ENCODE measurements around the gene WWTR1. TPM values are rescaled to one million over a fixed set of nuclear protein-coding genes. Genes with fewer than 3 reads are reported as not detected.

The WWTR1 gene
- total RNA-seq, 1 donor from 2014 or later: 143 TPM

DNA sequence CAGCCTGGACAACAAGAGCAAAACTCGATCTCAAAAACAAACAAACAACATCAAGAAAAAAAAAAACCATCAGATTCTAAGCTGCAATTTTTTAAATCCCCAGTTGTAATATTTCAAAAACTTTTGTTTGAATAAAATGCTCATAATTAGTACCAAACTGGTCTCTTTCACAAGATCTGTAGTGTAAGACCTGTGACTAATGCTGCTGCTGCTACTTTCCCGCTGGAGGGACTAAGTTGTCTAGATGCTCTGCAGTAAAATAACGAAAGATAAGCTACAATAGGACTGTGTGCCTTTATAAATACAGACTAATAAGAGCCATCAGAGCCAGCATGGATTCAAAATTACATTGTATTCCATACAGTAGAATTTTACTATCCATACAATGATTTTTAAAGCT lies 137.9 kb downstream of the WWTR1 start:
- ATAC-seq (no peak), DNase-seq (ENCODE audit: low spot score) (no peak)
- intact Hi-C loops (cut with DNase I): no loop called here

DNA sequence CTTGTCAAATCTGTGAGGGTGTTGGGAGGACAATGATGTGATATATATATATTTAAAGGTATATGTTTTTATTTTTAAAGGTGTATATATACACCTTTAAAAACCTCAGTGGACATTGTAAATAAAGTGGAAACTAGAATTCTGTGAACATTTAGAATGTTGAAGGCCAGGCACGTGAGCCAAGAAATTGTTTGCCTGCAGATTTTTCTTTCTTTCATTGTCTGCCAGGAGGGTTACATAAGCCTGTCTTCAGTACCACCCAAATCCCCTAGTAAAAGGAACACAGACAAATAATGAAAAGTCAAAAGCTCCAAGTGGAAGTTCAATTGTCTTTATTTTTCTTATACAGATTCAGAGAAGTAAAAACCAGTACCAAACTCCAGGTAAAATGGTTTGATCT lies 140.9 kb downstream of the WWTR1 start:
- ATAC-seq (no peak), DNase-seq (ENCODE audit: low spot score) (no peak)
- intact Hi-C loops (cut with DNase I): no loop called here

DNA sequence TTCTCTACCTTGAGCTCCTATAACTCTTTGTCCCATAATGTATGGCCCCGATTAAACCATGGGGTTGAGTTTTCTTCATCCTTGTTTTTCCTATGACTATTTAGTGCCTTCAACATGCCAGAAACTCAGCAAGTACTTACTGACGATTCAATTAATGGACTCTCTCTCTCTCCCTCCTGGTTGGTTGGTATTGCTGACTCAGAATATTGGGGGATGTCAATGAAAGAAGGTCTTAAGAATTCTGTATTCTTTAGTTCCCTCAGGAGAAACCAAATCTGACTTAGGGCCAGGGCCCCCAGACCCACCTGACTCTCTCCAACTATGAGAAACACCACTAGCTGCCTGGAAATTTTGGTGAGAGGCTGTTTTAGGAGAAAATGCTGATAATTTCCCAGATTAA lies 142.6 kb downstream of the WWTR1 start:
- ATAC-seq (no peak), DNase-seq (ENCODE audit: low spot score) (no peak)
- intact Hi-C loops (cut with DNase I): no loop called here

DNA sequence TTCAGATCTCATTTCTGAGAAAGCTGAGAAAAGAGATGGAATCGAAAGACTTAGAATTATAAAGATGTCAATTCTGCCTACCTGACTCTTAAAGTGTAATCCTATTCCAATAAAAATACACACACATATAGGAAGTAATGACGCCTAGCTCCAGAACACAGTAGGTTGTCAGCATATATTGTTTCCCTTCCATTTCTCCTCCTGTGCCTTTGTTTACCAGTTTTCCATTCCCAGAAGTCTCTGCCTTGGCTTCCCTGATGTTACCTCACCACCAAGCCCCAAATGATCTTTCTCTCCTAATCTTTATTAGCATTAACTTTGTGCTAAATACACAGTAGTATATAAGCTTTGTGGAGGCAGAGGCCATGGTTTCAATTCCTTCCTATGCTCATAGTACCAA lies 143.4 kb downstream of the WWTR1 start:
- intact Hi-C loops (cut with DNase I): loop anchor here (5.0 kb wide), 1 partner anchor 203 kb away; no protein-coding TSS in a partner anchor
- DNase-seq (ENCODE audit: low spot score) (no peak), ATAC-seq (no peak)

DNA sequence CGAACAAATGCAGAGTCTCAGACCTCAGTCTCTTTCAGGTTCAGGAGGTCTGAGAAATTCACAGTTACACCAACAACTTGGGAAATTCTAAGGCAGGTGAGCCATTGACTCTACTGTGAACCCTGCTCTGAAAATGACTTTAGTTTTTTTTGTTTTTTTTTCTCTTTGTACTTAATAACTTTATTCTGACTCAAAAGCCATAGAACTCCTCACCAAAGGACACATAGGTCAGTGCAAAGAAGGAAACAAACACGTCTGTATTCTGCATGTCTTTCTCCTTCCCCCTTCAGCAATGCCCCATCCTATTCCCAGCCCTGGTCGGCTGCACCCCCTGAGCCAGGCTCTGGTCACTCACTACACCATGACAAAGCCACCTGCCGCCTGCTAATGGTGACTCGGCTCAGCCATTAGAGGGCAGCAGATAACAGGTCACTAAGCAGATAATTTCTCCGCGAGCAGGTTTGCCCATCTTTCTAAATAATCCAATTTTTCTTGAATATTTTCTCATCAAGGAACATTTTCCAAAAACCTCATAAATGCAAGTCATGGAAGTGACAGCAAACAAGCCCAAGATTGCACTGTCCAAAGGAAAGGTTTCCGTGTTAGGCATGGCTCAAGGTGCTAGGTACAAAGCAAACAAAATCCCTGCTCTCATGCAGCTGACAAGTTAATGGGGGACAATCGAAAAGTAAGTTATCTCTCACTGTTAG lies 145.6 kb downstream of the WWTR1 start:
- ATAC-seq (peak; percentile 77), DNase-seq (ENCODE audit: low spot score) (peak; percentile 73)
- intact Hi-C loops (cut with DNase I): loop anchor here (5.0 kb wide), 1 partner anchor 205 kb away; no protein-coding TSS in a partner anchor

DNA sequence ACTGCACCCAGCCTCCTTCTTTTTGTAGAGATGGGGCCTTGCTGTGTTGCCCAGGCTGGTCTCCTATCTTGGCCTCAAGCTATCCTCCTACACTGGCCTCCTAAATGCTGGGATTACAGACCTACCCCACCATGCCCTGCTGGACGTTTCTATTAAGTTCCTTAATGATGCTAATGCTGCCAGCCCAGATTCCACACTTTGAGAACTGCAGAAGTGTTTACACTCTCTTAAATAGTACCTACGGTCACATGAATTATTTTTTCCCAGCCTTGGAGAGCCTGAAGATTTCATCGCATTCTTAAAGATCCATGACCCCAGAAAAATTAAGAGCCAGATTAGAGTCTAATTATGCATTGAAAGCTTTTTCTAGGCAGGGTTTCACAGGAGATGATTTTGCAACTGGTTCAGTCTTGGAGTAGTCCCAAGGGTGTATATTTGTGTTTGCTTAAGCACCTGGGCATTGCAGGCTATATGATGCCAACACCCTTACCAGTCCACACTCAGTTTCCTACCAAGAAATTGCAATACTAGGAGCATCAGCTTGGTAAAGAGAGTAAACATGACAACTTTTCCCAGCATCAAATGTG lies 146.7 kb downstream of the WWTR1 start:
- DNase-seq (ENCODE audit: low spot score) (no peak), ATAC-seq (no peak)
- intact Hi-C loops (cut with DNase I): loop anchor here (5.0 kb wide), 1 partner anchor 206 kb away; no protein-coding TSS in a partner anchor

DNA sequence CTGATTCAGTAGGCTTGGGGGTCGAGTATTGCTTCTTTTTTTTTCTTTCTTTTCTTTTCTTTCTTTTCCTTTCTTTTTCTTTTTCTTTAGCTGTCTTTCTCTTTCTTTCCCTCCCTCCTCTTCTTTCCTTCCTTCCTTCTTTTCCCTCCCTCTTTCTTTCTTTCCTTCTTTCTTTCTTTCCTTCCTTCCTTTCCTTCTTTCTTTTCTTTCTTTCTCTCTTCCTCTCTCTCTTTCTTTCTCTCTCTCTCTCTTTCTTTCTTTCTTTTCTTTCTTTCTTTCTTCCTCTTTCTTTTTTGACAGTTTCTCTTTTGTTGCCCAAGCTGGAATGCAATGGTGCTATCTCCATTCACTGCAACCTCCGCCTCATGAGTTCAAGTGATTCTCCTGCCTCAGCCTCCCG lies 147.3 kb downstream of the WWTR1 start:
- intact Hi-C loops (cut with DNase I): loop anchor here (5.0 kb wide), 1 partner anchor 207 kb away; no protein-coding TSS in a partner anchor
- DNase-seq (ENCODE audit: low spot score) (no peak), ATAC-seq (no peak)

DNA sequence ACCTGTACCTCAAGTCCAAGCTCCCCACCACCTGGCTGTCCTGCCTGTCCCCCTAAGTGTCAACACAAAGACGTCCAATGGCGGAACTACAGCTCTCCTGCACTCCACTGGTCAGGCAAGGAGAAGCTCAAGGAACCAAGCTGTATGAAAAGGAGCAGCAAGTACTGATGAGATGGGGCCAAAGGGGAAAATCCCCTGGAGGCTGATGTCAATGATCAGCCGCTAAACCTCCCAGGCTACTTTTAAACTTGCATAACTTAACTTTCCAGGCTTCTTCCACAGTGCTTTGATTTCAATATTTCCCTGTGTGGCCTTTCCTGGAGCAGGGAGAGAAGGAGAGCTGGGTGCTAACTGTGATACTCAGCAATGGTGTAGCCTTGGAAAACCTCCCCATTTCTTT lies 148.3 kb downstream of the WWTR1 start:
- DNase-seq (ENCODE audit: low spot score) (no peak), ATAC-seq (no peak)
- intact Hi-C loops (cut with DNase I): no loop called here

DNA sequence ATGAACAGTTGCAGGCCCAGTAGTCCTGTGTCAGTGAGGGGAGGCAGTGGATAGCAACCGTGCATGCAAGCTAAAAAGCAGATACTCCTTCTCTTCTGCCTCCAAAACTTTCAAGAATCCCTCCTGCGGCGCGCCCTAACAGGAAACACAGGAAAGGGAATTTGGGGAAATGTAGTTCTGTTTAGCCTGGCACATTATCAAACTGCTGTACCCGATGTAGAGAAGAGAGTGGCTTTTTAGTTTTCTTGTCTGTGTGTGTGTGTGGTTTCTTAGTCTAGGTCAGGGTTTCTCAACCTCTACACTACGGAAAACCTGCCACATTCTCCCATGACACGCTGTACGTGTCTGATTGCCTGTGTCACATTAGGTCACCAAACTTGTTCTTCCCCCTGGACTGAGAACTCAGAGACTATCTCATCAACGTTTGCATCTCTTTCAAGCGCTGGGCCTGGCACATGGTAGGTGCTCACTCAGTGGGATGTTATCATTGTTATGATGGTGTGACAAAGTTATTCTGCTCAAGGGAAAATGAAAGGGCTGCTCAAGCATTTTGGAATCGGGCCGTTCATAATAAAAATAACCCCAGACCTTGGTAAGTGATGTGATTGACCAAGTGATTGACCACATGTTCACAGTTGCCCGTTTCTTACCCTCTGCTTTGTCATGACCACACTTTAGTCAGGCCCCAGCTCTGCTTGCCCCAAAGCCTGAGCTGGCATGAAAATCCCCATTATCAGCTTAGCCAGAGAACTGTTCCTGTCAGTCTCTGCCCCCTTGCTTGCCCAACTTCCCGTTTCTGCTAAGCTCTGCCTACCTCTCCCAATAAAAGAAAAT lies 150.1 kb downstream of the WWTR1 start:
- intact Hi-C loops (cut with DNase I): no loop called here
- DNase-seq (ENCODE audit: low spot score): no peak
- ATAC-seq: peak; percentile 72

DNA sequence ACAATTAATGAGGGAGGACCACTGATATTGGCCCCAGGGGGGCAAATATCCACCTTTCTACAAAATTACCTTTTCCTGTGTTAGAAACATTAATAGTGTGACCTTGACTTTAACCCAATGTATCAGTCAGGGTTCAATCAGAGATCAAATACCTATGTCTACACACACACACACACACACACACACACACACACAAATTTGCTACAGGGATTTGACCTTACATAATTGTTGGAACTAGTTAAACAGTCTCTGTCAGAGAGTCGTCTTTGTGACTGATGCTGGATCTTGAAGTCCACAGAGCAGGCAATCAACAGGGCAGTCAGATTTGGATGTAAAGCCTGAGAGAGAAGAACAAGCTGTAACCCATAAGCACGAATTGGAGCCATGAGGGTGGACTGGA lies 150.9 kb downstream of the WWTR1 start:
- ATAC-seq (no peak), DNase-seq (ENCODE audit: low spot score) (no peak)
- intact Hi-C loops (cut with DNase I): no loop called here

DNA sequence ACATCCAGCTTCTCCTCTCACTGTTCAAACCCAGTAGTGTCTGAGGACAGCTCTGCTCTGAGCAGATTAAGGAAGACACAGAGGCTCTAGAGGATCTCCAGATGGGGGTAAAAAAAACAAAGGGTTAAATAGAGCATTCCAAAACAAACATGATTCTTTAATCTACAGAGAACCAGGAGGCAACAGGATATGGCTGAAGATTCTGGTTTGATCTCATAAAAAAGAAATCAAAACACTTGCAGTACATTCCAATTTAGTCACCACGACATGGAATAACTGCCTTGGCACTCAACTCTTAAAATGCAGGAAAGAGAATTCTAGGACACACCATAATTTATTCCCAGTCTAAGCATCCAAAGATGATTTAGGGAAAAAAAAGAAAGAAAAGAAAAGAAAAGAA lies 151.3 kb downstream of the WWTR1 start:
- no peak for DNase-seq (ENCODE audit: low spot score)
- intact Hi-C loops (cut with DNase I): no loop called here
- no peak for ATAC-seq

DNA sequence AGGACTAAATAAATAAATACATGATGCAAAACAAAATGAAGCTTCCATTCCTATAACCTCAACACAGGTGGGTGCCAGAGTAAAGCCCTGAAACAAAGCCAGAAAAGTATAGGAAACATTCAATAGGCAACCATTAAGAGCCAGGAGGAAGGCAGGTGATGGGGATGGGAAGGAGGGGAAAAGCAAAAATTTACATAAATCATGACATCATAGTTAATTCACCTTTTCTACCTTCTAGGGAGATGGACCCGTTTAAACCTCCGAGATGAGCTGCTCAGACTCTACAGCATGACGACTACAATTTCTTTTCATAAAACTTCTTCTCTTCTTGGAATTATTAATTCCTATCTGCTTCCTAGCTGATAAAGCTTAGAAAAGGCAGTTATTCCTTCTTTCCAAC lies 155.4 kb downstream of the WWTR1 start:
- ATAC-seq (no peak), DNase-seq (ENCODE audit: low spot score) (no peak)
- intact Hi-C loops (cut with DNase I): no loop called here

DNA sequence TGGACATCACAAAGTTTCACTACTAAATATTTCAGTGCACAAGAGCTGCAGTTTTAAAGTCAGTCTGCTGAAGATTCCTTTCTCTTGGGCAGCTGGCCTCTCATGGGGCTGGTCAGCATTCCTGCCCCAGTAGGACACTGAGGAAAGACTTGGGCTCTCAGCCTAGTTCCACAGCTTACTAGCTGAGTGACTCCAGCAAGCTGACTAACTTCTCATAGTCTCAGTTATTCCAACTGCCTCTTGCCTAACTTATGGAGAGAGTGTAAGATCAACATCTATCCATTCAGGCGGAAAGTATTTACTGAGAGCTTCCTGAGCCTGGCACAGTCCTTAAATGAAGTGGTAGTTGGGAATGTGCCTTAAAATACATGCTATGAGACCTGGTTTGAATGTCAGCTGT lies 156.3 kb downstream of the WWTR1 start:
- DNase-seq (ENCODE audit: low spot score) (no peak), ATAC-seq (peak; percentile 41)
- intact Hi-C loops (cut with DNase I): no loop called here

DNA sequence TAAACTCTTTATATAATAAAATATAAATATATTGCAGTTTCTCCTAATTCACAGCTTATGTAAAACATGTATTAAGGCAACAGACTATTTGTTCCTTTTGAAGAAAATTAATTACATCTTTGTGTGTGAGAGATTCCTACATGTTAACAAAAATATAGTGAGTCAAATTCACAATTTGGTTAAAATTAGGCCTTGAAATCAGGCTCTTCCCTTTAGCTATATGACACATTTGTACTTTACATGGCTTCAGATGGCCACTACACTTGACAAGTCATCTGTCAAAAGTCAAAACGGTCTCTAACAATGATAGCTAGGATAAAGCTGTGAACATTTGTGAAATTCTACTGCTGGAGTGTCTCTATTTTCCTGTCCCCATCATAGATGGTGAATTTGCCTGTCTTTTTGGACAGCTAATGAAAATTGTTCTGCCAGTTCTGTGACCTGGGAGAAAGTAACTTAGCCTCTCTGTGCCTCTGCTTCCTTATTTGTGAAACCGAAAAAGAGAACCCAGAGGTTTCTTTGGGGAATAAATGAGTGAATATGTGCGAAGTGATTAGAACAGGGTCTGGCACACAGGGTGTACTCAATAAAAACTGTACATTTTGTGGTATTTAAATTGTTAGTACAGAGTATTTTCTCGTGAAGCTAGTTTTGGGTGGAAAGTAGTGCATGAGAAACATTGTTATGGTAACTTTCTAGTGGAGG lies 159.7 kb downstream of the WWTR1 start:
- intact Hi-C loops (cut with DNase I): no loop called here
- DNase-seq (ENCODE audit: low spot score) (no peak), ATAC-seq (no peak)

DNA sequence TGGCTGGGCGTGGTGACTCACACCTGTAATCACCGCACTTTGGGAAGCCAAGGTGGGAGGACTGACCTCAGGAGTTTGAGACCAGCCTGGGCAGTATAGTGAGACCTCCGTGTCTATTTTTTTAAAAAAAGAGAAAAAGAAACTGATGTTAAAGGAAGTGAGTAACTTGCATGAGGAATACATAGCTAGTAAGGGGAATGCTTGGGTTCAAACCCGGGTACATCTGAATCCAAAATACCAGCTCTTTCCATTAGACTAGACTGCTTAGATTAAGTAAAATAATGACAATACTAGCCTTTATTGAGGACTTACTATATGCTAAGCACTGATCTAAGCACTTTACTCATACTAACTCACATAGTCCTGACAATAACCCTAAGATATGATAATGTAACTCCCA lies 160.9 kb downstream of the WWTR1 start:
- DNase-seq (ENCODE audit: low spot score) (no peak), ATAC-seq (no peak)
- intact Hi-C loops (cut with DNase I): no loop called here

DNA sequence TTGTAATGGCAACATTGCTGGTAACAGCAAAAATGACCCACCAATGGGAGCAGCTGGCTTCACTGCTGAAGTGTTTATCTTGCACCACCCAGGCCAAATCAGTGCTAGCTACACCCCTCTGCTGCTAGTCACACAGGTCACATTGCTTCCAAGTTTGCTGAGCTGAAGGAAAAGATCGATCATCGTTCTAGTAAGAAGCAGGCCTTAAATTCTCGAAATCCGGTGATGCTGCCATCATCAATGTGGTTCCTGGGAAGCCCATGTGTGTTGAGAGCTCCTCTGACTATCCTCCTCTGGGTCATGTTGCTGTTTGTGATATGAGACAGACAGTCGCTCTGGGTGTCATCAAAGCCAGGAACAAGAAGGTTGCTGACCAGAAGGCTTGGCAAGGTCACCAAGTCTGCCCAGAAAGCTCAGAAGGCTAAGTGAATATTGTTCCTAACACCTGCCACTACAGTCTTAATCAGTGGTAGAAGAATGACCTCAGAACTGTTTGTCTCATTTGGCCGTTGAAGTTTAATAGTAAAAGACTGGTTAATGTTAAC lies 162.2 kb downstream of the WWTR1 start:
- ATAC-seq (peak; percentile 21), DNase-seq (ENCODE audit: low spot score) (no peak)
- intact Hi-C loops (cut with DNase I): no loop called here

DNA sequence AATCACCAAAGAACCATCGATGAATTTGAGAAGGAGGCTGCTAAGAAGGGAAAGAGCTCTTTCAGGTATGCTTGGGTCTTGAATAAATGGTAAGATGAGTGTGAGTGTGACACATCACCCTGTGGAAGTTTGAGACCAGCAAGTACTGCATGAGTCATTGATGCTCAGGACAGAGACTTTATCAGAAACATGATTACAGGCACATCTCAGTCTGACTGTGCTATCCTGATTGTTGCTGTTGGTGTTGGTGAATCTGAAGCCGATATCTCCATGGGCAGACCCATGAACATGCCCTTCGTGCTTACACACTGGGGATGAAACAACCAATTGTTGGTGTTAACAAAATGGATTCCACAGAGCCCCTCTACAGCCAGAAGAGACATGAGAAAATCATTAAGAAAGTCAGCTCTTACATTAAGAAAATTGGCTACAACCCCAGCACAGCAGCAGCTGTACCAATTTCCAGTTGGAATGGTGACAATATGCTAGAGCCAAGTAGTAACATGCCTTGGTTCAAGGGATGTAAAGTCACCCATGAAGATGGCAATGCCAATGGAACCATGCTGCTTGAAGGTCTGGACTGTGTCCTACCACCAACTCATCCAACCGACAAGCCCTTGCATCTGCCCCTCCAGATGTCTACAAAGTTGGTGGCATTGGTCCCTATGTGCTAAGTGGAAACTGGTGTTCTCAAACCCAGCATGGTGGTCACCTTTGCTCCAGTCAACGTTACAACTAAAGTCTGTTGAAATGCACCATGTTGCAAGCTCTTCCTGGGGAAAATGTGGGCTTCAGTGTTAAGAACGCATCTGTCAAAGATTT lies 162.9 kb downstream of the WWTR1 start:
- ATAC-seq (peak; percentile 9), DNase-seq (ENCODE audit: low spot score) (no peak)
- intact Hi-C loops (cut with DNase I): no loop called here

DNA sequence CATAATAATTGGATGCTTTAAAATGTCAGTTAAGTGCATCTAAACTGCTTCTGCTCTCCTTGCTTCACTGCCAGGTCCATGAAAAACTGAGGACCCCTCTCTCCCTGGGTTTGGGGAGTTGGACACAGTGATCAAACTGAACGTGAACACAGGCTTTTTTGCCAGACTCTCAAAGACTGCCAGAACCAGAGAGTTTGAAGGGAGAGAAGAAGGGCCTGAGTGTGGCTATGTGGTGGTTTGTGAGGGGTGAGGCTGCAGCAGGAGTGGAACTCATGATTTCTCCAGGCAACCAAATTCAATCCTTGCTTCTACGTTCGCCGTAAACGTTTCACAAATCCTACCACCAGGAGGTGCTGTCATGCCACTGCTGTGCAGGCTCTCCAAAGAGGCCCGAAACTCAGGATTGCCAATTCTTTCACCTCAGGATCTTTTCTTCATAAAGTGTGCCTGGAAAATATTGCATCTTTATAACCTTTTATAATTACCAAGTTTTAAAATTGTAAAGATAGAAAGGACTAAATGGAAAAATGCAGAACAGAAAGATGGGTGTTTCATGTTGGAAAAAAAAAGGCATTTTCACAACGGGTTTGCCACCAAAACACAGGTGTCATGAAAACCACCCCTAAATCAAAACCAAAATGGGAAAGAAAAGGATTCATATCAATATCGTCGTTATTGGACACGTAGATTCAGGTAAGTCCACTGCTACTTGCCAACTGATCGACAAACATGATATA lies 163.6 kb downstream of the WWTR1 start:
- peak; percentile 85 for DNase-seq (ENCODE audit: low spot score)
- peak; percentile 77 for ATAC-seq
- intact Hi-C loops (cut with DNase I): no loop called here
